GM12878 (cell line): ENCODE data around the gene ZDHHC1. TPM values are rescaled to one million over a fixed set of nuclear protein-coding genes. Genes with fewer than 3 reads are reported as not detected.

ENCODE experiments used
- ATAC-seq: fragments of 200-7000 bp; cut with Tn5 transposase; 3 replicates; pipeline ENCODE4 v1.9.1; 2020; ENCODE audit warnings: mild to moderate bottlenecking, moderate library complexity
- BruUV-seq: library from RNA; stranded (reverse); fragments of 400-500 nt; replicated peaks from 2 replicates; lab custom pipeline; 2021; lab: Mats Ljungman, UMichigan
- CTCF ChIA-PET: fragments of 300-600 bp; sonication (Branson Sonifier 250); formaldehyde crosslinking; extraction: SDS; loops from one replicate; lab custom pipeline; 2021; ENCODE audit warnings: inconsistent platforms; lab: Yijun Ruan, JAX
- POLR2A ChIA-PET: fragments of 350-600 bp; formaldehyde crosslinking; extraction: SDS; loops from one replicate; lab custom pipeline; 2021; ENCODE audit warnings: inconsistent platforms; lab: Charles Lee
- RAD21 ChIA-PET: fragments of 300-600 bp; sonication (Branson Sonifier 250); formaldehyde crosslinking; loops from one replicate; lab custom pipeline; 2023; ENCODE audit warnings: antibody characterized with exemption; ENCODE audit not compliant: unreplicated experiment; lab: Charles Lee
- SMC1A ChIA-PET: fragments of 300-600 bp; sonication (Branson Sonifier 250); formaldehyde crosslinking; loops from one replicate; lab custom pipeline; 2023; ENCODE audit not compliant: unreplicated experiment, uncharacterized antibody; lab: Charles Lee
- DNase-seq: peaks from one replicate; pipeline ENCODE4 v3.0.0-alpha.2; 2011; ENCODE audit warnings: low read depth, low spot score
- FAIRE-seq: peaks from 3 replicates; lab custom pipeline; 2011; peaks lifted over from hg19 to GRCh38; lab: Jason Lieb, UNC
- H2AFZ ChIP-seq: 2 replicates; pipeline ENCODE4 v1.6.0; 2011; ENCODE audit warnings: low read depth, low read length, control low read depth; ENCODE audit not compliant: control insufficient read depth
- H3K27ac ChIP-seq: 2 replicates; pipeline ENCODE4 v1.5.1; 2011; ENCODE audit warnings: control low read depth; ENCODE audit not compliant: control insufficient read depth, insufficient read depth
- H3K27me3 ChIP-seq, 2 experiments: replicated peaks in 1 of 2; 2 replicates each; pipeline versions ENCODE4 v1.6.0 to v1.6.1; 2011; ENCODE audit warnings: low read length in 1 of 2; ENCODE audit not compliant: control insufficient read depth in 2 of 2, insufficient read depth in 2 of 2
- H3K36me3 ChIP-seq, 2 experiments: 2 replicates each; pipeline ENCODE4 v1.5.1; 2011; ENCODE audit warnings: low read length in 1 of 2; ENCODE audit not compliant: control insufficient read depth in 2 of 2, insufficient read depth in 2 of 2
- H3K4me1 ChIP-seq: 2 replicates; pipeline ENCODE4 v1.6.1; 2011; ENCODE audit warnings: mild to moderate bottlenecking, low read length, moderate library complexity, mixed read lengths; ENCODE audit not compliant: control insufficient read depth, insufficient read depth
- H3K4me2 ChIP-seq: 2 replicates; pipeline ENCODE4 v1.6.0; 2011; ENCODE audit warnings: control low read depth; ENCODE audit not compliant: control insufficient read depth, insufficient read depth
- H3K4me3 ChIP-seq: fragments of 200-600 bp; sonication (generic); 2 replicates; pipeline ENCODE4 v1.5.1; 2016
- H3K79me2 ChIP-seq: 2 replicates; pipeline ENCODE4 v1.6.0; 2011; ENCODE audit warnings: low read length; ENCODE audit not compliant: control insufficient read depth, insufficient read depth
- H3K9ac ChIP-seq: 2 replicates; pipeline ENCODE4 v1.8.0; 2011; ENCODE audit warnings: low read length, control low read depth, mixed read lengths; ENCODE audit not compliant: control insufficient read depth, insufficient read depth
- H3K9me3 ChIP-seq: replicated peaks from 3 replicates; pipeline ENCODE4 v1.5.1; 2011; ENCODE audit warnings: mild to moderate bottlenecking, low read length; ENCODE audit not compliant: control insufficient read depth, insufficient read depth
- H4K20me1 ChIP-seq: 2 replicates; pipeline ENCODE4 v1.6.0; 2011; ENCODE audit not compliant: control insufficient read depth, insufficient read depth
- JUNB ChIP-seq: IDR thresholded peaks from 2 replicates; pipeline ENCODE4 v1.6.1; 2016; ENCODE audit warnings: antibody characterized with exemption, mild to moderate bottlenecking
- KLF5 ChIP-seq: fragments of 450-650 bp; IDR thresholded peaks from 2 replicates; pipeline ENCODE4 v1.6.1; 2014; ENCODE audit warnings: mild to moderate bottlenecking; ENCODE audit not compliant: partially characterized antibody
- MAX ChIP-seq: IDR thresholded peaks from 2 replicates; pipeline ENCODE4 v1.6.1; 2012; ENCODE audit warnings: low read depth, low read length, improper control_type of control experiment
- SREBF2 ChIP-seq: IDR thresholded peaks from 2 replicates; pipeline ENCODE4 v1.6.1; 2012; ENCODE audit warnings: mild to moderate bottlenecking, low read length
- SRF ChIP-seq, 2 experiments: IDR thresholded peaks; 2 replicates each; pipeline ENCODE4 v1.6.1; 2011; ENCODE audit warnings: low read depth in 2 of 2, low read length in 2 of 2, mild to moderate bottlenecking in 1 of 2, moderate library complexity in 1 of 2
- TCF12 ChIP-seq: IDR thresholded peaks from 2 replicates; pipeline ENCODE4 v1.6.1; 2011; ENCODE audit warnings: low read depth, mild to moderate bottlenecking, low read length
- USF2 ChIP-seq: IDR thresholded peaks from 2 replicates; pipeline ENCODE4 v1.6.1; 2011; ENCODE audit warnings: low read depth, low read length, improper control_type of control experiment, borderline replicate concordance
- YY1 ChIP-seq: IDR thresholded peaks from 2 replicates; pipeline ENCODE4 v1.6.1; 2011; ENCODE audit warnings: low read depth, mild to moderate bottlenecking, low read length
- WGBS: methylation state at CpG from one replicate; pipeline ENCODE4 v1.1.6; 2016; ENCODE audit warnings: low lambda C conversion rate; ENCODE audit not compliant: insufficient replicate concordance, insufficient coverage; ENCODE audit errors: missing lambda C conversion rate; 5-methylcytosine and 5-hydroxymethylcytosine counted together
- in situ Hi-C: fragments of 300-500 bp; cut with MboI; formaldehyde crosslinking; loops from 9 replicates; pipeline ENCODE4 v1.14.3; 2018; ENCODE audit warnings: mixed read lengths
- intact Hi-C: fragments of 100-400 bp; cut with micrococcal nuclease; formaldehyde crosslinking; loops from one replicate; pipeline ENCODE4 v1.14.2; 2022; ENCODE audit not compliant: unreplicated experiment
- polyA plus RNA-seq, 11 experiments: library from polyadenylated mRNA; depleted of rRNA in 4 of 11; unstranded in 6 of 11; stranded (reverse) in 5 of 11; fragments of >200 nt; fragmentation: Nextera tagmentation in 4 of 11; fragmentation: Illumina TruSeq in 1 of 11; extraction: Ambion mirVana in 4 of 11; extraction: Trizol in 1 of 11; gene quantifications; 1 replicate in 1 of 11; 2 replicates in 10 of 11; pipeline versions ENCODE4 v1.2.1 to v1.2.3, GENCODE V29; 2011 to 2016; ENCODE audit warnings: inconsistent platforms in 2 of 11, missing spikeins in 2 of 11, low read depth in 1 of 11
- total RNA-seq, 4 experiments: library from RNA; depleted of rRNA in 3 of 4; stranded (reverse); fragments of >200 nt in 3 of 4; fragmentation: Illumina TruSeq in 1 of 4; extraction: Trizol in 1 of 4; gene quantifications; 2 replicates each; pipeline versions ENCODE4 v1.2.1 to v1.2.3, GENCODE V29; 2013 to 2021
- TF ChIP-seq, protein P1 (sequence below): fragments of 450-650 bp; IDR thresholded peaks from 2 replicates; pipeline ENCODE4 v1.6.1; 2017; ENCODE audit warnings: mild to moderate bottlenecking, moderate library complexity

The ZDHHC1 gene
- total and polyA plus RNA-seq, 10 of the 15 experiments (the other 5 are each of a cell fraction or from before 2014, with no cell fraction given) = 0.07 to 1.2 (median 0.66) TPM; not detected in 2

DNA sequence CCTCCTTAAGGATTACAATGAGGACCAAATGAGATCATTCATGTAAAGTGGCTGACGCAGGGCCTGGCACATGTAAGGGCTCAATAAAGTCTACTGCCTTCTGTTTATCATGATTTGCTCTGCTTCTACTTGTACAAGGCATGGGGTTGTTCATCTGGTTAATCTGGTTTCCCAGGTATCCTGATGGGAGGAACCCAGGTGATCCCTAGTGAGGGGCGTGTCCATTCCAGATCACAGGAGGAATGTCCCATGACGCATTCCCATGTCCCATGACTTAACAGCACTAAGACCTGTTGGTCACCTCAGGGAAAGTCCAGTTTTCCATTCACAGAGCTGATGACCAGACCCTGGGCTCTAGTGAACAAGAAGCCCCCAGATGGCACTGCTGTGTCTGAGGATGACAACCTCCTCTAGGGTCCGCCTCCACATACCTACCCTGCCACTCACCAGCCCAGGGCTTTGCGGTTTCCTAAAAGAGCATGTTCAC lies 11.5 kb downstream of the ZDHHC1 start:
- WGBS = 61% methylated on average over 5 of the region's 5 CpGs
- SMC1A ChIA-PET = no interaction called here
- no peak for TF ChIP-seq MAX
- TF ChIP-seq USF2 = no peak
- no peak for TF ChIP-seq TCF12
- no peak for TF ChIP-seq YY1
- no peak for TF ChIP-seq JUNB
- no peak for TF ChIP-seq SREBF2
- TF ChIP-seq, protein P1, sequence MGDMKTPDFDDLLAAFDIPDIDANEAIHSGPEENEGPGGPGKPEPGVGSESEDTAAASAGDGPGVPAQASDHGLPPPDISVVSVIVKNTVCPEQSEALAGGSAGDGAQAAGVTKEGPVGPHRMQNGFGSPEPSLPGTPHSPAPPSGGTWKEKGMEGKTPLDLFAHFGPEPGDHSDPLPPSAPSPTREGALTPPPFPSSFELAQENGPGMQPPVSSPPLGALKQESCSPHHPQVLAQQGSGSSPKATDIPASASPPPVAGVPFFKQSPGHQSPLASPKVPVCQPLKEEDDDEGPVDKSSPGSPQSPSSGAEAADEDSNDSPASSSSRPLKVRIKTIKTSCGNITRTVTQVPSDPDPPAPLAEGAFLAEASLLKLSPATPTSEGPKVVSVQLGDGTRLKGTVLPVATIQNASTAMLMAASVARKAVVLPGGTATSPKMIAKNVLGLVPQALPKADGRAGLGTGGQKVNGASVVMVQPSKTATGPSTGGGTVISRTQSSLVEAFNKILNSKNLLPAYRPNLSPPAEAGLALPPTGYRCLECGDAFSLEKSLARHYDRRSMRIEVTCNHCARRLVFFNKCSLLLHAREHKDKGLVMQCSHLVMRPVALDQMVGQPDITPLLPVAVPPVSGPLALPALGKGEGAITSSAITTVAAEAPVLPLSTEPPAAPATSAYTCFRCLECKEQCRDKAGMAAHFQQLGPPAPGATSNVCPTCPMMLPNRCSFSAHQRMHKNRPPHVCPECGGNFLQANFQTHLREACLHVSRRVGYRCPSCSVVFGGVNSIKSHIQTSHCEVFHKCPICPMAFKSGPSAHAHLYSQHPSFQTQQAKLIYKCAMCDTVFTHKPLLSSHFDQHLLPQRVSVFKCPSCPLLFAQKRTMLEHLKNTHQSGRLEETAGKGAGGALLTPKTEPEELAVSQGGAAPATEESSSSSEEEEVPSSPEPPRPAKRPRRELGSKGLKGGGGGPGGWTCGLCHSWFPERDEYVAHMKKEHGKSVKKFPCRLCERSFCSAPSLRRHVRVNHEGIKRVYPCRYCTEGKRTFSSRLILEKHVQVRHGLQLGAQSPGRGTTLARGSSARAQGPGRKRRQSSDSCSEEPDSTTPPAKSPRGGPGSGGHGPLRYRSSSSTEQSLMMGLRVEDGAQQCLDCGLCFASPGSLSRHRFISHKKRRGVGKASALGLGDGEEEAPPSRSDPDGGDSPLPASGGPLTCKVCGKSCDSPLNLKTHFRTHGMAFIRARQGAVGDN = no peak
- no peak for TF ChIP-seq KLF5
- TF ChIP-seq SRF (IDR thresholded peaks at IDR 0.05; ENCODE audit: low read depth in 2 of 2, low read length in 2 of 2) = no peak
- Histone ChIP-seq H3K4me2 (no peak overlapping the region), H3K4me1 (no peaks in the 10 kb centered on the region), H2AFZ (no peak overlapping the region), H3K4me3 (no peak overlapping the region), H4K20me1 (no peaks in the 10 kb centered on the region), H3K79me2 (no peaks in the 10 kb centered on the region), H3K27me3 (no peaks in the 10 kb centered on the region; a peak in 1 of 4 replicates), H3K27ac (no peak overlapping the region), H3K9me3 (no peaks in the 10 kb centered on the region), H3K36me3 (no peaks in the 10 kb centered on the region), H3K9ac (no peak overlapping the region)
- intact Hi-C loops (no loop called here), in situ Hi-C loops (loop anchor here (25.0 kb wide), 1 partner anchor 417 kb away; the partner anchor contains the start of gene CES4A)
- DNase-seq = no peak
- CTCF ChIA-PET = no interaction called here
- BruUV-seq = no TSS peak
- FAIRE-seq = no peak
- no peak for ATAC-seq
- POLR2A ChIA-PET = no interaction called here
- RAD21 ChIA-PET = no interaction called here
